ENCODE data around the gene PARD3B.

The PARD3B gene

DNA sequence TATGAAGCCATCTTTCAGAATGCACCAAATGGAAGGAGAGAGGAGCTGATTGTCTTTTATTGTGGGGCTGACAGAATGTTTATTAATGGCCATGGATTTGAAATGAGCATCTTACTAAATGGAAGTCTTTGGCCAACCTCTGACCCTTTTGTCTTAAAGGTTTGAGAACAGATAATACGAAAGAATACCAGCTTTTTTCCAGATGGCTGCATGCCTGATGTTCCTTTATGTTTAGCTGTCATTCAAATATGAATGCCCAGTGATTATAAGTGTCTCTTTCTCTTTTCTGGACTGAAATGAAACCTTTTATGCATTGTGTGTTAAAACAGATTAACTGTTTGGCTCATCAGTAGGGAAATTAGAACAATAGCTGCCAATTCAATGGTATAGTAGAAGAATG is 46.0 kb downstream of the PARD3B start:
- no peak for DNase-seq (ENCODE audit: low read depth)

- no peak for DNase-seq (ENCODE audit: low read depth)
These were observed 58.8 kb downstream of the PARD3B start for GRCh38 chr2:204604061-204604460.

DNA sequence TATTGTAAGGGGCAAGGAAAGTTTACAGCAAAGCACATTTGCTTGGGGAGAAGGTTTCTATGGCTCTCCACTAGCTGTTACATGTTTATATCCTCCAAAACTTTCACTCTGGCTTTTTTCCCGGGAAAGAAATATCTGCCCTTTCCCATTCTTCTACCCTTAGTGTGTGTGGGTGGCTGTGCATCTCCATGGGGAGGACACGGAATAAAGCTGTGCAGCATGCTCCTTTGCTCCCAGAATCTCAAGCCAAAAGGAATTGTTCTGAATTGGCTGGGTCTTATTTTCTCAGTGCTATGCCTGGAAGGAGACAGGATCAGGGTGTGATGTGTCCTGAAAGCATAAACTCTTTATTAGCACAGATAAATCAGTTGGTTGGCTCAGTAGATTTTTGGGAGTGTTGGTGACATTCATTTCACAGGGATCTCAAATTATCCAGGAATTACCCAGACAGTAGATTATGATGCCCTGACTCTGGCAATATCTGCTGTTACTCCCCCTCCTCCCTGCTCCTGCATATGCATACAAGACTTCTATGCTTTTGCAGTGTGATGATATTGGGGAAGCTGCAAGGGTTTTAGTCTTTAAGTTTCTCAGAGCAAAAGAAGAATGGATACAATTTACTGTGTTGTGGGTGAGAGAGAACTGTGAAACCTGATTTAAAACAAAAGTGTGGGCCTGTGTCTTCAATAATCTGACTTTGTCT is 63.1 kb downstream of the PARD3B start:
- DNase-seq (ENCODE audit: low read depth), result no peak

GRCh38 chr2:204611017-204611631 is 65.8 kb downstream of the PARD3B start:
- no peak for DNase-seq (ENCODE audit: low read depth)

DNA sequence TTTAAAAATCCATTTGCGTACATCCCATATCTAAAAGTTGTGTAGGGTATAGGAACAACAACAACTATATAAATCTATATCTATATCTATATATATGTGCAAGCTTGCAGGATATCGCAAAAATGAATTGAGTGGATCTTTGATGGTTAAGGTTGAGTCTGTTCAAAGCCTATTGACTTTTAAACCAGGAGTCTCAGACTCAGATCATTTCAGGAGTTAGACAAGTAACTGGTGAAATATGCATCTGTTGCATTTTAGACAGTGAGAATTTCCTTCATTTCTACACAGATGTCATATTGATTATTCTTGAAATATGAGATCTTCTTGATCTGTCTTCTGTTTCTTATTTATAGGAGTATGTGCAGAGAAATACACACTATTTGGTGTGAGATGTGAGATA is 66.5 kb downstream of the PARD3B start:
- no peak for DNase-seq (ENCODE audit: low read depth)

- DNase-seq (ENCODE audit: low read depth), result no peak
These were observed 68.4 kb downstream of the PARD3B start for GRCh38 chr2:204613635-204614034.

DNA sequence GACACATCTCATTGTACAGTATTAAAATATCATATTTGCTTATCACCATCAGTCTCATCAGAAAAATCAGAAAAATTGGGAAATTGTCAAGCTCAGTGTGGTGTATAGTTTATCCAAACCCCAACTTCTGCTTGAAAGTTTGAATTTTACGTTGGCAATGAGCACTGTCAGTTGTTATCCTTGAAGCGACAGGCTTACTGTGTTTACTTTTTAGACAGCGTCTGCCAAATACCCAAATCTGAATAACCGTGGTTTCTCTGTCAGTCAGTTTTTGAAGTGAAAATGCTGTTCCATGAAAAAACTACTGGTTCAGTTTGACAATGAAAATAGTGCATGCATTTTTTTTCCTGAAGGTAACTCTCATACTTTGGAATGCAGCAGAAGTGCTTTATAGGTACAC is 70.2 kb downstream of the PARD3B start:
- DNase-seq (ENCODE audit: low read depth), result no peak

DNA sequence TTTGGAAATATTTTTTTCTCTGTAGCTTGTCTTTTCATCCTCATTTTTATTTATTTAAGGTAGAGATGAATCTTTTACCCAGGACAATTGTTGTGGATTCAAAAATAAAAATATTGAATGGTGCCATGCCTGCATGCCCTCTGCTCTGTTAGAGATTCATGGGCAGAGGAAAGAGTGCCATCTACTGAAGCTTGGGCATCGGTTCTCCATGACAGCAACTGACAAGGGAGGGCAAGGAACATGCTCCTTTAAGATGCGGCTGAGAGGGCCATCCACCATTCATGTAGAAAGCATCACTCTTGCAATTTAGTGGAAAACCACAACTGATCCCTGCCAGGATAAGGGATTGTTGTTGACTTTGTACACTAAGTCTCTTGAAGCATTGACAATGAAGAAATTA is 79.9 kb downstream of the PARD3B start:
- DNase-seq (ENCODE audit: low read depth), result no peak

DNA sequence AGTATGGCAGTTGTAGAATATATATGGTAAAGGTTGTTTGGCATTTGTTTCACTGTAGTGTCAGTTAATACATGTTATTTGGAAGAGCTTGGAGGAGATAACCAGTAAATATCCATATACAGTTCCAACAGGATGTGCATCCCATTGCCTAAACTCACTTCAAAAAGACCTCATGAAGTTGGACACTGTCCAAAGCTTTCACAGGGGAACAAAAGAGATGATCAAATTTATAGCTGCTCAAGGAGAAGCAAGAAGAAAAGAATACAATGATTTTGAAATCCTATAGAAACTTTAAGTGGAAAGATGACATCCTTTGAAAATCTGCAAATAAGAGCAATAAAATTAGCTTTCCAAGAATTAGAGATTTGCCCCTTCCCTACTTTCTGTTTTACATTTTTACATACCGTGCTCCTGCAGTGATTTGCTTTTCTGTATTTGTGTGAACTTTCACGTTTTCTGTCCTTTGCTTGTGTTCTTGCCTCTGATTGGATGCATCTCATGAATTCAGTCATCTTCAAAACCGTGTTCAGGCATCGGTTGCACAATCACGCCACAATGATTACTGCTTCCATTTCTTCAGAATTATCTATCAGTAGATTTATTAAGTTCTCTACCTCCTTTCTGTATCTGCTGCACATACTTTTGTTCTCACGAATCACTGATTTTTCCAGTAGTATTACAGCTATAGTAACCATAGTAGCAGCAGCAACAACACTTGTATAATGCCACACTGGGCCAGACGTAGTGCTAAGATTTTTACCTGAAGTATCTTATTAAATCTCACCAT is 83.8 kb downstream of the PARD3B start:
- DNase-seq (ENCODE audit: low read depth), result no peak

GRCh38 chr2:204632410-204632809 is 87.1 kb downstream of the PARD3B start:
- no peak for DNase-seq (ENCODE audit: low read depth)

DNA sequence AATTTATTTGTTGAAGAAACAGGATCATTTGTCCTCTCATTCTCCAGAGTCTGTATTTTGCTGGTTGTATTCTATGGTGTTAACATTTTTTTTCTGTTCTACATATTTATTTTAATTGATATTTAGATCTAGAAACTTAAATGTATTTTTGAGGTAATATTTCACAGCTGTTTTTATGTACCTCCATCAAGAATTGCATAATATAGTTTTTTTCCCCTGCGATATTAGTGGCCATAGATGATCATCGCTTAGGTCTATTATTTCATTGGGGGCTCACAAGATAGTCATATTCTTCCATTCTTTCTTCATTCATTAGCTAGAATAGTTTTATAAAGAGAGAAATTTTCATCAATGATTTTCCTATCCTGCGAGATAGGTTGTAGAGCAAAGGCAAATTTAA is 89.3 kb downstream of the PARD3B start:
- DNase-seq (ENCODE audit: low read depth), result no peak

DNA sequence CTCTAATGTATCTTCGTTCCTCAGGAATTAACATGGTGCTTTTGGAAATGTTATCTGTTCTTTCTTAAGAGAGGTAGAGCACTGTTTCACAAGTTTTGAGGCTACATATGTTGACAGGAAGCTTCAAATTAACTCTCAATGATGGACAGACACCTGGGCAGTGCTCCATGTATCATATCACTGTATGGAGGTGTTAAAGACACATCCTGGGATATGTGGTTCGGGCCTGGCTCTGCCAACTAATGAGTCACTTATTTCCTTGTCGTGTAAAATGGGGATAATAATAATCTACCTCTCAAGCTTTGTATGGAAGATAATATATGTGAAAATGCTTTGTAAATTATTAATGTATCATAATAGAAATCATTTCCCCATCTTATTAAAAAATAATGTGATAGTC is 90.2 kb downstream of the PARD3B start:
- no peak for DNase-seq (ENCODE audit: low read depth)

- no peak for DNase-seq (ENCODE audit: low read depth)
These were observed 93.4 kb downstream of the PARD3B start for GRCh38 chr2:204638471-204639194.

- no peak for DNase-seq (ENCODE audit: low read depth)
These were observed 98.1 kb downstream of the PARD3B start for GRCh38 chr2:204643326-204643725.

DNA sequence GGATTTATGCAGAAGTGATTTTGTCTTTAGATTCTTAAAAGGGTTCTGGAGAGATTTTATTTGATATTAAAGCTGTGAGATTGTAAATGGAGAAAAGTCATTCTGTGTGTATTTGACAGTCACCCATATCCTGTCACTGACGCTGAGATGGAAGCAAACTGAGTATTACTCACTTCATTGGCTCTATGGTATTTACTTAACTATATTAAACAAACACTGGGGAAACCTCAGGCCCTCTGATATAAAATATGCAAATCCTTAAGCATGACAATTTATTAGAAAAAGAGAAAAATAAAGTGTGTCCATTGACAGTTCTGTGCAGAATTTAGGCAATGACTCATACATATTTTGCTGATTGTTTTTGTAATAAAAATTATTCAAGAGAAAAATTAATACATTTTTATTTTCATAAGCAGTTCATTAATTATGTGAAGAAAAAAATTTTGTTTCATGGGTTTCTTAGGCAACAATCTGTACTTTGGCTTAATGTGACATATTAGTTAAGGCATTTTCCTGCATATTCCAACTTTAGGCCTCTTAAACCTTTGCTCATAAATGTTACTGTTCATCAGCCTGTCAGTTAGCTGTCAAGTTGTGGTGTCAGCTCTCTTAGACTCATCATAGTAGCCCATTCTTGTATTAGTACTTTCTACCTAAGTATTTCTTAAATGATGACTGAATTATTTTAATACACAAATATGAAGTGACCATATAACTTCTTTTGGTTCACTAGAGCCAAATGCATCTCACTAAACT is 99.9 kb downstream of the PARD3B start:
- DNase-seq (ENCODE audit: low read depth), result no peak

- DNase-seq (ENCODE audit: low read depth), result no peak
These were observed 102.4 kb downstream of the PARD3B start for GRCh38 chr2:204647626-204648025.

- no peak for DNase-seq (ENCODE audit: low read depth)
These were observed 105.3 kb downstream of the PARD3B start for GRCh38 chr2:204650611-204651010.

DNA sequence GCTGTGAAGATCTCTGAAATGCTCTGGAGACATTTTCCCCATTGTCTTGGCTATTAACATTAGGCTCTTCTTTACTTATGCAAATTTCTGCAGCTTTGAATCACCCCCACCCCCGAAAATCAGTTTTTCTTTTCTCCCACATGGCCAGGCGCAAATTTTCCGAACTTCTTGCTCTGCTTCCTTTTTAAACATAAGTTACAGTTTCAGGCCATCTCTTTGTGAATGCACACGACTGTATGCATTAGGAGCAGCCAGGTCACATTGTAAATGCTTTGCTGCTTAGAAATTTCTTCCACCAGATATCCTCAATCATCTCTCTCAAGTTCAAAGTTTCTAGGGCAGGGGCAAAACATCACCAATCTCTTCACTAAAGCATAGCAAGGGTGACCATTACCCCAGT is 106.8 kb downstream of the PARD3B start:
- no peak for DNase-seq (ENCODE audit: low read depth)

- no peak for DNase-seq (ENCODE audit: low read depth)
These were observed 109.4 kb downstream of the PARD3B start for GRCh38 chr2:204654669-204655068.

DNA sequence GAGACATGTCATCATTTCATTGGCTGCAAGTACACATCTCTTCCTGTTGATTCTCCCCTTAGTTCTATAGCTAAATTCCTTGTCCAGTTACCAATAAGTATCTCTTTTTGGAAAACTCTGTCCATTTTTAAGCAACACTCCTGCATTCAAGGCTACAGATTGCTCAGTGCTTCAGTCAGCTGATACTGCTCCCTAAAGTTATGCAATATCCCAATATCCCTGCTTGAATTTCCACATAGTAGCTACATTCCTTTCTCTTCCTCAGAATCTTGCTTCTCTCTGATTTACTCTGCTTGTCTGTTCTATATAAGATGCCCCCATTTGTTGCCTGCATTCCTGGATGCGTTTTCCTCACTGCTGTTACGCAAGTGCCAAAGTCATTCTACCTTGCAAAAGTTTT is 109.8 kb downstream of the PARD3B start:
- DNase-seq (ENCODE audit: low read depth), result no peak

DNA sequence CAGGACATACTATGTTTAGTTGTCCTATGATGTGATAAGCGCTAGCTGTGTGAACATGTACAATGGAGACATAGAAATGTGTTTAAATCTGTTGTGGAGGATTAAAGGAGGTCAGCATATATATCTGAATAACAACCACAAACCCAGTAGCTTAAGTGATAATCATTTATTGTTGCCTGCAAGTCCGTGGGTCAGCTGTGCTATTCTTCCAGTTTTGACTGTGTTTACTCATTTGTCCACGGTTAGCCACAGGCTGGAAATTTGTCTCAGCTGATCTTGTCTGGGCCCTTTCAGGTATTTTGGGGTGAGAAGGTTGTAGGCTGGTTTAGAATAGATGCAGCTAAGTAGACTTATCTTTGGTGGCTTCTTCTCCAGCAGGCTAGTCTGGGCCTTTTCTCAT is 110.4 kb downstream of the PARD3B start:
- DNase-seq (ENCODE audit: low read depth), result no peak

DNA sequence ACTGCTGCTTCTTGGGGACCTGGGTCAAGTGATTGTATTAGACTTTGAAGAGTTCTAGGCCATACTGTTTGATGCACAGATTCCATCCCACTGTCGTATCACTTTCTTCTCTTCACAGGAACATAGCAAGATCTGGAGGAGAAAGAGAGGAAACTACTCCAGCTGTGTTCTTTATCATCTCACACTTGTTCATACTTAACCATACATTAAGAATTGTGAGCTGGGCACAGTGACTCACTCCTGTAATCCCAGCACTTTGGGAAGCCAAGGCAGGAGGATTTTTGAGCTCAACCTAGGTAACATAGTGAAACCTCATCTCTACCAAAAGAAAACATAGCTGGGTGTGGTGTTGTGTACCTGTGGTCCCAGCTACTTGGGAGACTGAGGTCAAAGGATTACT is 111.7 kb downstream of the PARD3B start:
- DNase-seq (ENCODE audit: low read depth), result no peak
